B cell (primary cell): Measurements from ENCODE around the gene VAV2. TPM values are rescaled to one million over a fixed set of nuclear protein-coding genes. Genes with fewer than 3 reads are reported as not detected.

Experiments used
- ATAC-seq: fragments of 200-7000 bp; cut with Tn5 transposase; one replicate; pipeline ENCODE4 v1.10.0; 2021; ENCODE audit warnings: low read depth, mild to moderate bottlenecking, moderate number of reproducible peaks, moderate library complexity
- CTCF ChIA-PET: fragments of 350-600 bp; sonication (Branson Sonifier 250); formaldehyde crosslinking; loops from one replicate; lab custom pipeline; 2021; ENCODE audit warnings: antibody characterized with exemption, inconsistent platforms; lab: Charles Lee
- POLR2A ChIA-PET: fragments of 350-600 bp; sonication (Branson Sonifier 250); formaldehyde crosslinking; loops from one replicate; lab custom pipeline; 2021; ENCODE audit warnings: antibody characterized with exemption; lab: Charles Lee
- DNase-seq: peaks from one replicate; pipeline ENCODE4 v3.0.0; 2013
- H2AFZ ChIP-seq: 2 replicates; pipeline ENCODE4 v1.6.1; 2012; ENCODE audit warnings: mild to moderate bottlenecking, low read depth, low read length; ENCODE audit not compliant: insufficient read depth, poor library complexity, severe bottlenecking
- H3K27ac ChIP-seq, 2 donors: 1 replicate in 1 of 2; 2 replicates in 1 of 2; pipeline ENCODE4 v1.5.1; 2012 to 2013; ENCODE audit warnings: low read length in 2 of 2, mild to moderate bottlenecking in 2 of 2, moderate library complexity in 1 of 2
- H3K27me3 ChIP-seq, 4 experiments: fragments of 200-600 bp in 1 of 4; sonication (generic) in 1 of 4; replicated peaks in 1 of 4; 1 replicate in 2 of 4; 2 replicates in 2 of 4; pipeline versions ENCODE4 v1.6.1 to v1.7.0; 2013 to 2016; ENCODE audit warnings: low read length in 3 of 4, mild to moderate bottlenecking in 2 of 4, mixed read lengths in 1 of 4, moderate library complexity in 1 of 4; ENCODE audit not compliant: insufficient read depth in 4 of 4, control insufficient read depth in 3 of 4; ENCODE audit errors: control extremely low read depth in 1 of 4
- H3K36me3 ChIP-seq, 2 experiments: replicated peaks in 1 of 2; 1 replicate in 1 of 2; 2 replicates in 1 of 2; pipeline versions ENCODE4 v1.6.1 to v1.7.1; 2013; ENCODE audit warnings: low read length in 1 of 2; ENCODE audit not compliant: insufficient read depth in 2 of 2, control insufficient read depth in 1 of 2; ENCODE audit errors: control extremely low read depth in 1 of 2, extremely low read depth in 1 of 2
- H3K4me1 ChIP-seq, 2 donors: fragments of 200-600 bp in 1 of 2; sonication (generic) in 1 of 2; 1 replicate in 1 of 2; 2 replicates in 1 of 2; pipeline versions ENCODE4 v1.5.1 to v1.6.1; 2013 to 2017; ENCODE audit warnings: low read length in 2 of 2; ENCODE audit not compliant: control insufficient read depth in 2 of 2, insufficient read depth in 2 of 2
- H3K4me2 ChIP-seq: replicated peaks from 2 replicates; pipeline ENCODE3; 2012; ENCODE audit warnings: mild to moderate bottlenecking, low read depth, low read length; ENCODE audit not compliant: poor library complexity, severe bottlenecking
- H3K4me3 ChIP-seq, 5 experiments: fragments of 200-600 bp in 1 of 5; sonication (generic) in 1 of 5; 1 replicate in 3 of 5; 2 replicates in 2 of 5; pipeline versions ENCODE4 v1.5.1 to v1.7.0; 2011 to 2016; ENCODE audit warnings: low read length in 4 of 5, mild to moderate bottlenecking in 4 of 5, low read depth in 2 of 5, control low read depth in 1 of 5, moderate library complexity in 1 of 5; ENCODE audit not compliant: insufficient read depth in 1 of 5; ENCODE audit errors: control extremely low read depth in 1 of 5, extremely low read depth in 1 of 5
- H3K79me2 ChIP-seq: fragments of 200-600 bp; sonication (generic); one replicate; pipeline ENCODE4 v1.6.0; 2016; ENCODE audit warnings: low read length; ENCODE audit not compliant: control insufficient read depth, insufficient read depth
- H3K9ac ChIP-seq: fragments of 200-600 bp; sonication (generic); 2 replicates; pipeline ENCODE4 v1.6.1; 2017; ENCODE audit warnings: mild to moderate bottlenecking, low read length, moderate library complexity
- H3K9me3 ChIP-seq, 3 donors: one replicate each; pipeline versions ENCODE4 v1.6.1 to v1.7.1; 2013; ENCODE audit warnings: low read length in 2 of 3; ENCODE audit not compliant: control insufficient read depth in 2 of 3, insufficient read depth in 1 of 3; ENCODE audit errors: control extremely low read depth in 1 of 3
- H4K20me1 ChIP-seq: 2 replicates; pipeline ENCODE4 v1.6.0; 2012; ENCODE audit warnings: mild to moderate bottlenecking, low read length; ENCODE audit not compliant: insufficient read depth, control insufficient read depth, poor library complexity, severe bottlenecking
- H3K27ac Mint-ChIP-seq: one replicate; pipeline ENCODE4 v1.8.0; 2021; ENCODE audit warnings: mixed read lengths
- H3K27me3 Mint-ChIP-seq: one replicate; pipeline ENCODE4 v1.8.0; 2021; ENCODE audit warnings: mixed read lengths
- H3K4me1 Mint-ChIP-seq: one replicate; pipeline ENCODE4 v1.8.0; 2021; ENCODE audit warnings: mixed read lengths
- H3K4me3 Mint-ChIP-seq: one replicate; pipeline ENCODE4 v1.8.0; 2021; ENCODE audit warnings: mixed read lengths
- H3K9me3 Mint-ChIP-seq: one replicate; pipeline ENCODE4 v1.8.0; 2022; ENCODE audit warnings: mixed read lengths; ENCODE audit not compliant: insufficient read depth
- CTCF ChIP-seq: fragments of 200-600 bp; IDR thresholded peaks from one replicate; pipeline ENCODE4 v1.8.0; 2022; ENCODE audit warnings: antibody characterized with exemption, mild to moderate bottlenecking
- EZH2 ChIP-seq: IDR thresholded peaks from 2 replicates; pipeline ENCODE4 v1.6.1; 2012; ENCODE audit warnings: borderline replicate concordance, low read depth, mild to moderate bottlenecking, moderate library complexity, low read length; ENCODE audit not compliant: insufficient read depth, poor library complexity, severe bottlenecking
- WGBS: methylation state at CpG from one replicate; pipeline ENCODE4 v1.1.5; 2013; ENCODE audit warnings: missing lambda C conversion rate; ENCODE audit not compliant: insufficient coverage; 5-methylcytosine and 5-hydroxymethylcytosine counted together
- intact Hi-C: fragments of 100-400 bp; cut with micrococcal nuclease; formaldehyde crosslinking; loops from one replicate; pipeline ENCODE4 v1.10.0; 2022
- polyA plus RNA-seq: library from polyadenylated mRNA; depleted of rRNA; stranded (reverse); fragments of >200 nt; gene quantifications from 2 replicates; pipeline ENCODE4 v1.2.3, GENCODE V29; 2012
- total RNA-seq, 2 donors: library from RNA; stranded (reverse); fragments of 120-200 nt in 1 of 2; gene quantifications; 1 replicate in 1 of 2; 2 replicates in 1 of 2; pipeline versions ENCODE4 v1.2.3 to v1.2.4, GENCODE V29; 2013 to 2022

The VAV2 gene
- total and polyA plus RNA-seq, 2 donors (not counting 1 experiment from before 2014, with no cell fraction given): 34.4 to 128 TPM

GRCh38 chr9:134007571-134007970, 15.4 kb upstream of the VAV2 start:
- no peak overlapping the region for H3K27ac Mint-ChIP-seq
- H3K9me3 Mint-ChIP-seq: no peaks in the 10 kb centered on the region
- H3K4me2 ChIP-seq: no peak overlapping the region
- peaks cover 0 to 16% (median 0%) of the 10 kb centered on the region in 4 experiments for H3K27me3 ChIP-seq
- ChIA-PET CTCF (no interaction called here), POLR2A (no interaction called here)
- H3K4me3 Mint-ChIP-seq: no peak overlapping the region
- no peak overlapping the region for H2AFZ ChIP-seq
- no peak overlapping the region for H3K9ac ChIP-seq
- DNase-seq (no peak), ATAC-seq (no peak)
- no peaks in the 10 kb centered on the region for H3K4me1 ChIP-seq
- H3K79me2 ChIP-seq: no peaks in the 10 kb centered on the region
- H3K36me3 ChIP-seq: no peaks in the 10 kb centered on the region
- intact Hi-C loops: no loop called here
- no peak for TF ChIP-seq EZH2
- TF ChIP-seq CTCF: no peak
- WGBS: 93% methylated on average over 7 of the region's 9 CpGs
- H3K27ac ChIP-seq: no peak overlapping the region
- H3K9me3 ChIP-seq: peaks cover 0 to 14% (median 0%) of the 10 kb centered on the region in 3 donors
- no peaks in the 10 kb centered on the region for H3K4me1 Mint-ChIP-seq
- H4K20me1 ChIP-seq: no peaks in the 10 kb centered on the region
- peaks cover 16% of the 10 kb centered on the region for H3K27me3 Mint-ChIP-seq
- no peak overlapping the region for H3K4me3 ChIP-seq

- TF ChIP-seq EZH2 (no peak), CTCF (no peak)
- H4K20me1 ChIP-seq: no peaks in the 10 kb centered on the region
- ATAC-seq (no peak), DNase-seq (no peak)
- no peak overlapping the region for H3K9ac ChIP-seq
- peaks cover 0 to 16% (median 0%) of the 10 kb centered on the region in 4 experiments for H3K27me3 ChIP-seq
- H3K27ac ChIP-seq: no peak overlapping the region
- no peak overlapping the region for H3K4me3 ChIP-seq
- peaks cover 0 to 12% (median 0%) of the 10 kb centered on the region in 3 donors for H3K9me3 ChIP-seq
- H3K4me1 ChIP-seq: no peaks in the 10 kb centered on the region
- Mint-ChIP-seq H3K4me3 (no peak overlapping the region), H3K4me1 (no peaks in the 10 kb centered on the region), H3K9me3 (no peaks in the 10 kb centered on the region), H3K27ac (no peak overlapping the region), H3K27me3 (peaks cover 16% of the 10 kb centered on the region)
- intact Hi-C loops: no loop called here
- no peaks in the 10 kb centered on the region for H3K36me3 ChIP-seq
- POLR2A ChIA-PET: no interaction called here
- 39% methylated on average over 4 of the region's 6 CpGs for WGBS
- no peak overlapping the region for H2AFZ ChIP-seq
- no peaks in the 10 kb centered on the region for H3K79me2 ChIP-seq
- CTCF ChIA-PET: no interaction called here
- H3K4me2 ChIP-seq: no peak overlapping the region
These were observed 15.0 kb upstream of the VAV2 start for GRCh38 chr9:134007150-134007549.
